Gastrocnemius medialis (tissue), 4 donors: ENCODE measurements around the gene RFT1. TPM values are rescaled to one million over a fixed set of nuclear protein-coding genes. Genes with fewer than 3 reads are reported as not detected.

Experiments
- ATAC-seq, 2 donors: fragments of 150-250 bp; one replicate each; pipeline ENCODE4 v1.9.1; 2016
- DNase-seq, 2 donors: peaks; one replicate each; pipeline ENCODE4 v3.0.0-alpha.2; 2019
- H3K27ac ChIP-seq, 4 donors: fragments of 200-600 bp; sonication (generic); 1 replicate in 1 of 4; 2 replicates in 3 of 4; pipeline ENCODE4 v1.5.1; 2016 to 2018; ENCODE audit warnings: mild to moderate bottlenecking in 2 of 4, moderate library complexity in 1 of 4
- H3K27me3 ChIP-seq, 3 donors: fragments of 200-600 bp; sonication (generic) in 2 of 3; 1 replicate in 1 of 3; 2 replicates in 2 of 3; pipeline versions ENCODE4 v1.5.1 to v1.6.0; 2016 to 2019; ENCODE audit warnings: mild to moderate bottlenecking in 1 of 3, moderate library complexity in 1 of 3
- H3K36me3 ChIP-seq, 2 donors: fragments of 200-600 bp; sonication (generic) in 1 of 2; one replicate each; pipeline ENCODE4 v1.5.1; 2017 to 2018
- H3K4me1 ChIP-seq, 2 donors: fragments of 200-600 bp; sonication (generic) in 1 of 2; one replicate each; pipeline ENCODE4 v1.5.1; 2016 to 2017; ENCODE audit warnings: mild to moderate bottlenecking in 2 of 2
- H3K4me3 ChIP-seq, 4 donors: fragments of 200-600 bp; sonication (generic) in 3 of 4; 1 replicate in 1 of 4; 2 replicates in 3 of 4; pipeline ENCODE4 v1.5.1; 2016 to 2019; ENCODE audit warnings: mild to moderate bottlenecking in 2 of 4
- H3K9me3 ChIP-seq, 3 donors: fragments of 200-600 bp; sonication (generic) in 2 of 3; 1 replicate in 1 of 3; 2 replicates in 2 of 3; pipeline ENCODE4 v1.5.1; 2016 to 2019
- POLR2A ChIP-seq, 2 donors: fragments of 450-650 bp; IDR thresholded peaks; one replicate each; pipeline ENCODE4 v1.6.1; 2017; ENCODE audit warnings: antibody characterized with exemption in 2 of 2, mild to moderate bottlenecking in 2 of 2, moderate library complexity in 2 of 2
- in situ Hi-C, 4 donors: fragments of 200-750 bp; cut with MboI; loops; one replicate each; pipeline versions ENCODE4 v1.15.0 to v1.8.0; 2017; ENCODE audit warnings: low sequenced_read_pairs in 4 of 4
- intact Hi-C: fragments of 100-400 bp; cut with DNase I; formaldehyde crosslinking; loops from one replicate; pipeline ENCODE4 v1.15.1; 2023; ENCODE audit warnings: low total_unique reads
- total RNA-seq, 4 donors: library from RNA; depleted of rRNA; stranded (reverse); fragments of >200 nt; gene quantifications; one replicate each; pipeline versions ENCODE4 v1.1.0 to v1.2.3, GENCODE V29; 2016
- TF ChIP-seq, protein P1 (sequence below), 5 experiments: fragments of 450-650 bp in 3 of 5; fragments of 200-600 bp in 2 of 5; sonication (generic) in 2 of 5; IDR thresholded peaks in 4 of 5; conservative IDR thresholded peaks in 1 of 5; 1 replicate in 4 of 5; 2 replicates in 1 of 5; pipeline ENCODE4 v1.5.1; 2016 to 2019; ENCODE audit warnings: antibody characterized with exemption in 5 of 5, mild to moderate bottlenecking in 3 of 5, moderate library complexity in 3 of 5

Gene RFT1
- total RNA-seq, 4 donors from 2014 or later: 2.5 to 5.7 (median 5.2) TPM

DNA sequence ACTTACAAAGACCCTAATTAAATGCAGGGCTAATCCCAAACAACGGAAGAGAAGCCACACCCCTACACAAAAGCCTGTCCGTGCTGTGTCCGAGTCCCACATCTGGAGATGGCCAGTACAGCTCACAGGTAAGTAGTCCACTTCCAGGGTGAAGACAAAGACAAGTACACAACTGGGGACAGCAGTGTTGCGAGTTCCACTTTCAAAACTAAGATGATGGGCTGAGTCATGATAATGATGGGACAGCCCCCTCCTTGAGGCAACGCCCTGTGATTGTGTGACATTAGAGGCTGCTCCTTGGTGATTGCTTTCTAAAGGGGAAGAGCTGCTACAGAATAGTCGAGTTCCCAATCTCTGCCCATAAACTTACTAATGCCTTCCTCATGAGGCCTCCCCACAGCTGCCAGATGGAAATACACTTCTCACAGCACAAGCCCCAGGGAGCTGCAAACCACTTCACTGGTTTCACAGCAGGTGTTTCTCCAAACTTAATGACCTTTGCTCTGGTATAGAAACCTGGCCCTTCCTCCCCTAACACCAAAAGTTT lies 27.6 kb downstream of the RFT1 start:
- no peak for DNase-seq
- no peaks in the 10 kb centered on the region for H3K9me3 ChIP-seq
- no peak overlapping the region for H3K4me3 ChIP-seq
- no peaks in the 10 kb centered on the region for H3K27me3 ChIP-seq
- intact Hi-C loops: no loop called here
- no peaks in the 10 kb centered on the region for H3K4me1 ChIP-seq
- in situ Hi-C loops: no loop called here
- peaks cover 0 to 50% of the 10 kb centered on the region in 2 donors for H3K36me3 ChIP-seq
- TF ChIP-seq POLR2A (IDR thresholded peaks at IDR 0.05): no peak
- TF ChIP-seq, protein P1, sequence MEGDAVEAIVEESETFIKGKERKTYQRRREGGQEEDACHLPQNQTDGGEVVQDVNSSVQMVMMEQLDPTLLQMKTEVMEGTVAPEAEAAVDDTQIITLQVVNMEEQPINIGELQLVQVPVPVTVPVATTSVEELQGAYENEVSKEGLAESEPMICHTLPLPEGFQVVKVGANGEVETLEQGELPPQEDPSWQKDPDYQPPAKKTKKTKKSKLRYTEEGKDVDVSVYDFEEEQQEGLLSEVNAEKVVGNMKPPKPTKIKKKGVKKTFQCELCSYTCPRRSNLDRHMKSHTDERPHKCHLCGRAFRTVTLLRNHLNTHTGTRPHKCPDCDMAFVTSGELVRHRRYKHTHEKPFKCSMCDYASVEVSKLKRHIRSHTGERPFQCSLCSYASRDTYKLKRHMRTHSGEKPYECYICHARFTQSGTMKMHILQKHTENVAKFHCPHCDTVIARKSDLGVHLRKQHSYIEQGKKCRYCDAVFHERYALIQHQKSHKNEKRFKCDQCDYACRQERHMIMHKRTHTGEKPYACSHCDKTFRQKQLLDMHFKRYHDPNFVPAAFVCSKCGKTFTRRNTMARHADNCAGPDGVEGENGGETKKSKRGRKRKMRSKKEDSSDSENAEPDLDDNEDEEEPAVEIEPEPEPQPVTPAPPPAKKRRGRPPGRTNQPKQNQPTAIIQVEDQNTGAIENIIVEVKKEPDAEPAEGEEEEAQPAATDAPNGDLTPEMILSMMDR (IDR thresholded peaks at IDR 0.05 in 4 of 5, conservative IDR thresholded peaks at IDR 0.05 in 1 of 5): no peak
- ATAC-seq: peak in 1 of 2 donors; percentile 33
- H3K27ac ChIP-seq: no peak overlapping the region

DNA sequence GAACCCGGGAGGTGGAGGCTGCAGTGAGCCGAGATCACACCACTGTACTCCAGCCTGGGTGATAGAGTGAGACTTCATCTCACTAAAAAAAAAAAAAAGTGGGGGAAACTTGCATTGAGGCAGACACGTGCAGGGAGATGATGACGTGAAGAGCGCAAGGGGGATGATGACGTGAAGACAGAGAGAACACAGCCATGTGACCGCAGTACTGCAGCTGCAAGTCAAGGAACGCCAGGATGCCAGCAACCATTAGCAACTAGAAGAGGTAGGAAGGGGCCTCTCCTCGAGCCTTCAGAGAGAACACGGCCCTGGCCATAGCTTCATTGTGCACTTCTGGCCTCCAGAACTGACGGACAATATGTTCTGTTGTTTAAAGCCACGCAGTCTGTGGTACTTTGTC lies 28.3 kb downstream of the RFT1 start:
- H3K9me3 ChIP-seq: no peaks in the 10 kb centered on the region
- no peak overlapping the region for H3K4me3 ChIP-seq
- peaks cover 0 to 54% of the 10 kb centered on the region in 2 donors for H3K36me3 ChIP-seq
- TF ChIP-seq, protein P1 (IDR thresholded peaks at IDR 0.05 in 4 of 5, conservative IDR thresholded peaks at IDR 0.05 in 1 of 5): no peak
- TF ChIP-seq POLR2A (IDR thresholded peaks at IDR 0.05): no peak
- ATAC-seq (no peak), DNase-seq (no peak)
- no peaks in the 10 kb centered on the region for H3K4me1 ChIP-seq
- in situ Hi-C loops (no loop called here), intact Hi-C loops (no loop called here)
- no peaks in the 10 kb centered on the region for H3K27me3 ChIP-seq
- no peak overlapping the region for H3K27ac ChIP-seq

DNA sequence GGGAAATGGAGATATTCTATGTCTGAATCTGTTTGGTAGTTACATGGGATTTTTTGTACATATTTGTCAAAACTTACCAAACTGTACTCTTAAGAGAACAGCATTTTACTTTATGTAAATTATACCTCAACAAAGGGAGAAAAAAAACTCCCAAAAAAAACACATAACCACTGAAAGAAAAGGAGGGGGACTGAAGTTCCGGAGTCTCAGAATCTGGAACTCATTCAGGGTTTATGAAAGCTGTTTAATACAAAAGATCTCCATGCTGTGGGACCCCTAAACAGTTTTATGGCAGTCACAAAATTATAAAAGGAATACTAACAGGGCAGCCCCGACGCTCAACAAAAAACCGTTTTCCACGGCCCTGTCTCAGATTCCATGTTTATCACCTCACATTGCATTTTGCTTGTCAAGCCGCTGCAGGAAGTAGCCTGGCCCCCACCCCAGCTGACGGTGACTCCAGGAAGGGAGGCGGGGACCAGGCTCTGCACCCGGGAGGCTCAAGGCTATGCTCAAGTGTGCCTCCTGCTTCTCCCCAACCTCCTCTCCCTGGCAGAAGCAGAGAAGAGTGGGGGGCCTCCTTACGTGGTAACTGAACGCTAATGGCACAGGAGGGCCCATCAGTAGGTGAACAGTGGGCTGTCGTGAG lies 29.3 kb downstream of the RFT1 start:
- Histone ChIP-seq H3K4me3 (no peak overlapping the region), H3K9me3 (no peaks in the 10 kb centered on the region), H3K4me1 (no peaks in the 10 kb centered on the region), H3K27ac (no peak overlapping the region), H3K36me3 (peaks cover 0 to 57% of the 10 kb centered on the region in 2 donors), H3K27me3 (no peaks in the 10 kb centered on the region)
- intact Hi-C loops: no loop called here
- no peak for ATAC-seq
- no peak for TF ChIP-seq POLR2A (IDR thresholded peaks at IDR 0.05)
- TF ChIP-seq, protein P1 (IDR thresholded peaks at IDR 0.05 in 4 of 5, conservative IDR thresholded peaks at IDR 0.05 in 1 of 5): no peak
- in situ Hi-C loops: no loop called here
- no peak for DNase-seq

DNA sequence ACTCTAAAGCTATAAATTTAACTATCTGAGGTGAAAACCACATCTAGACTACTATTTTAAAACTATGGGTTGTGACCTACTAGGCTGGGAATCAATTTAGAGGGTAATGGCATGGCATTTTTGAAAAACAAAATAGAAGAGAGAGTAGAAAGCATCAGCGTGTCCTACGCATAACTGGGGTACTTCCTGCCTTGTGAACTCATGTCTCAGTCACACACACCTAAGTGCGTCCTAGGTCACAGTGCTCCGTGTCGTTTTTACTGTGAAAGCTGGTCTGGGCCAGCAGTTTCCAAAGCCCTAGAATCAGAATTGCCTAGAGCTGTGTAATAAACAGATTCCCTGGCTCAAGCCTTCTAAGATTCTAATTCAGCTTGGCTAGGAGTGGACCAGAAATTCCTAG lies 32.3 kb downstream of the RFT1 start:
- DNase-seq (no peak), ATAC-seq (no peak)
- Histone ChIP-seq H3K36me3 (peaks cover 0 to 45% of the 10 kb centered on the region in 2 donors), H3K27ac (no peak overlapping the region), H3K4me3 (no peak overlapping the region), H3K4me1 (no peaks in the 10 kb centered on the region), H3K9me3 (no peaks in the 10 kb centered on the region), H3K27me3 (no peaks in the 10 kb centered on the region)
- TF ChIP-seq, protein P1 (IDR thresholded peaks at IDR 0.05 in 4 of 5, conservative IDR thresholded peaks at IDR 0.05 in 1 of 5): no peak
- TF ChIP-seq POLR2A (IDR thresholded peaks at IDR 0.05): no peak
- intact Hi-C loops (no loop called here), in situ Hi-C loops (loop anchor here in 1 of 4 donors (25.0 kb wide), 1 partner anchor 361 kb away; no protein-coding TSS in a partner anchor)
